Fibroblast of villous mesenchyme (primary cell): Measurements from ENCODE around the gene LRRC4C. TPM values are rescaled to one million over a fixed set of nuclear protein-coding genes. Genes with fewer than 3 reads are reported as not detected.

Experiments used
- DNase-seq: peaks from one replicate; pipeline ENCODE4 v3.0.0-alpha.2; 2010; ENCODE audit warnings: low read depth
- H3K4me3 ChIP-seq: 2 replicates; pipeline ENCODE4 v1.5.1; 2011; ENCODE audit warnings: low read depth, mild to moderate bottlenecking, low read length
- total RNA-seq: library from RNA; depleted of rRNA; stranded (reverse); fragments of >200 nt; gene quantifications from 2 replicates; pipeline ENCODE4 v1.2.3, GENCODE V29; 2012
- TF ChIP-seq, protein P1 (sequence below): IDR thresholded peaks from 2 replicates; pipeline ENCODE4 v1.5.1; 2012; ENCODE audit warnings: low read depth, mild to moderate bottlenecking, low read length; ENCODE audit not compliant: insufficient read depth

Gene LRRC4C
- total RNA-seq, 1 donor, result under 0.01 TPM

DNA sequence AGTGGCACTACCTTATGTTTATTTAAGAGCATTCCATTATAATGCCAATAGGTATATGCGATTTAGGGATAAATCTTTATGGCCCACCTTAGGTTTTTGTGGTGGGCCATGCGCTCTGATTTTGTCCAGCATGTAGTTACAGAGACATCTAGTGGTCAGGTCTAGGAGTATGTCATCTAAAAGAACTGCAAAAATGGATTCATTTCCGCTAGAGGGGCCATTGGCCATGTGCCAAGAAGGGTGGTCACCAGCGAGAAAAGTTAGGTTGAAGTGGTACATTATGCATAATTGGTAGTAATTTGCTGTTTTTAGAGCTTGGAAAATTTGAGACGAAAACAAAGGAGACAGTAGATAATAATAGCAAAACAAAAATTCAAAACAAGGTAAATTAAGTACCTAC, 27.7 kb downstream of the LRRC4C start:
- TF ChIP-seq, protein P1, sequence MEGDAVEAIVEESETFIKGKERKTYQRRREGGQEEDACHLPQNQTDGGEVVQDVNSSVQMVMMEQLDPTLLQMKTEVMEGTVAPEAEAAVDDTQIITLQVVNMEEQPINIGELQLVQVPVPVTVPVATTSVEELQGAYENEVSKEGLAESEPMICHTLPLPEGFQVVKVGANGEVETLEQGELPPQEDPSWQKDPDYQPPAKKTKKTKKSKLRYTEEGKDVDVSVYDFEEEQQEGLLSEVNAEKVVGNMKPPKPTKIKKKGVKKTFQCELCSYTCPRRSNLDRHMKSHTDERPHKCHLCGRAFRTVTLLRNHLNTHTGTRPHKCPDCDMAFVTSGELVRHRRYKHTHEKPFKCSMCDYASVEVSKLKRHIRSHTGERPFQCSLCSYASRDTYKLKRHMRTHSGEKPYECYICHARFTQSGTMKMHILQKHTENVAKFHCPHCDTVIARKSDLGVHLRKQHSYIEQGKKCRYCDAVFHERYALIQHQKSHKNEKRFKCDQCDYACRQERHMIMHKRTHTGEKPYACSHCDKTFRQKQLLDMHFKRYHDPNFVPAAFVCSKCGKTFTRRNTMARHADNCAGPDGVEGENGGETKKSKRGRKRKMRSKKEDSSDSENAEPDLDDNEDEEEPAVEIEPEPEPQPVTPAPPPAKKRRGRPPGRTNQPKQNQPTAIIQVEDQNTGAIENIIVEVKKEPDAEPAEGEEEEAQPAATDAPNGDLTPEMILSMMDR, result no peak
- no peak overlapping the region for H3K4me3 ChIP-seq
- no peak for DNase-seq

DNA sequence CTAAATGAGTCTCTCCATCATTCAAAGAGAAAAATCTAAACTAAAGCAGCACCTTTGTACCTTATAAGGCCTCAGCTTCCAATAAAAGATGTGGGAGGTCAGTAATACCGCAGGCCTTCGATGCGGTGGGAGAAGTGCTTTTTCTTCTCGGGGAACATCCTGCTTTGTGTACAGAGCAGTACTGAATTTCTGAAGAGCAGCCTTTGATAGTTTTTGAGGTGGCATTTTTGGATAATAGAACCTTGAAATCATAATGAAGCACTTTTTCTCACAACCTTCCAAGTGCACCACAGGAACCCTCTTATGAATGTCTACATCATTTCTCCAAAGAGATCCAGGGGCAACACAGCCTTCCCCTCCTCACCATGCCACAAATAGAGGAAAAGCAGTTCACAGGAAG, 39.6 kb downstream of the LRRC4C start:
- no peak for DNase-seq
- no peak overlapping the region for H3K4me3 ChIP-seq
- TF ChIP-seq, protein P1, result no peak

DNA sequence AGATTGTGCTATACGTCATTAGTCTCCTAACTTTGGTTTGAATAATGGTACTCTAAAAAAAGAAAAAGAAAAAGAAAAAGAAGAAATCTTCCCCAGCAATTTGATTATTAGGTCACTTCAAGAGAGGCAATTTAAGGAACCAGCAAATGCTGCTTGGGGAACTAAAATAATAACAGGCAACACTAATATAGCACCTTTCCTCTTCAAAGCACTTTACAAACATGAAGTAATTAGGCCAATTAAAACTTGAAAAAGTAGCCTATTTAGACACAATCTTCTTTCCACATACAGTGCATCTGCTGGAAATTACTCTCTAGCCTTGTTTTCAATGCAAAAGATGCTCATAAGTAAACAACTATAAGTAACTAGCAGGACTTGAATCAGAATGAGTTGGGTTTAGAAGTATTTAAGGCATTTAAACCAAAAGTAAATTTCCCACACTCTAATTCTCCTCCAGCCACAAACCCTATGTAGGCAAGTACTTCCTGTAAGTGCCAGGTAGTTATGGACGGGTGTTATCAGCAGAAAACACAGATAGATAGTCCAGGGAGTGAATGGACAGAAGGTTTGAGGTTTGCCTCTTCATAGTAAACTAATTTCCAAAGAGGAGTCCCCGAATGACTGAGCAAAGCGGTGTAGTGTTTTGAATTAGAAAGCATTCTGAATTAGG, 44.5 kb downstream of the LRRC4C start:
- no peak overlapping the region for H3K4me3 ChIP-seq
- TF ChIP-seq, protein P1, result no peak
- no peak for DNase-seq

DNA sequence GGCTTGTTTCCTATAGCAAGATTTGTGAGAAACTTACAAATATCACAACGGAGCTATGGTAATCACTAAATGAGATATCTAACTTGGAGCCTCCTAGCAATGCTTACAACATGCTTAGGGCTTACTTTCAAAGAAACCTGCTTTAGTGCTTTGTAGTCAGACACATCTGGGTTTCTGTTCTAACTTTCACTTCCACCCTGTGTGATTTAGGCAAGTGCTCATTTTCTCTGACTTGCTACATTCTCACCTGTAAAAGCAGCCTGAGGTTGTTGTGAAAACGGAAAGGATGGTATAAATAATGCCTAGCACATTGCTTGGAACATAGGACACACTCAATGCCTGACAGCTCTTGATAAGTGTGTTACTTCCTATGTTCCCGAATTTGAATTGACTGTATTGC, 45.6 kb downstream of the LRRC4C start:
- TF ChIP-seq, protein P1, result no peak
- no peak for DNase-seq
- no peak overlapping the region for H3K4me3 ChIP-seq

DNA sequence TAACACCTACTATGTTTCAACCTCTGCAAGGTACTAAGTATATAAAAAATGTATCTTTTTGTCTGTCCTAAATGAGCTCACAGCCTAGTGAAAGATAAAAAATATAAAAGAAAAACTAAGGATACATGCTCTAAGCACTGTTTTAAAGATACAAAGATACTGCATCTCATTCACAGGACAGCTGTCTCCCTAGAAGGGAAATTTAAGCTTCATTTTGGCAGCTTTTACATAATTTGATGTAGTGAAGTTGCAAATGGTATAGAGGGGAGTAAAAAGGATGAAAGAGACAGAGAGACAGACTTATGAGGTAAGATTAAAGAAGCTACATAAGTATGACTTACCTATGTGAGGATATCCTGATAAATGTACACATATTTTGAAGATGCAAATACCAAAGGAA, 53.6 kb downstream of the LRRC4C start:
- no peak for DNase-seq
- H3K4me3 ChIP-seq, result no peak overlapping the region
- TF ChIP-seq, protein P1, result no peak

DNA sequence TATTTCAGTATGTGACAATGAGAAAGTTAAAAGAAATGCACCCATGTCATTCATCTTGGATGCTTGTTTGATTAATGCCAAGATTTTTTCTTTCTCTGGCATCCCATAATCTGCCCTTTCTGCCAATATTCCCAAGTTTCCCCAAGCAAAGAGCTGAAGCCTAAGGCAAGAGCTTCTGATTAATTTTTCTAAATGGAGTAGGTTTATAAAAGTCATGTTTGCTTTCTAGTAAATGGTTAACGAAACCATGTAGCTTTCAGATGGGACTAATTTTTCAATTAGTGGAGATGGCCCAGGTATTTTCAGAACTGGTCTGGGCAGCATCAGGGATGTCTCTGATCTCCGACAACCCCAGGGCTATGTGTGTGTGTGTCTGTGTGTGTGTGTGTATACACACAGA, 55.3 kb downstream of the LRRC4C start:
- DNase-seq, result no peak
- TF ChIP-seq, protein P1, result no peak
- no peak overlapping the region for H3K4me3 ChIP-seq

DNA sequence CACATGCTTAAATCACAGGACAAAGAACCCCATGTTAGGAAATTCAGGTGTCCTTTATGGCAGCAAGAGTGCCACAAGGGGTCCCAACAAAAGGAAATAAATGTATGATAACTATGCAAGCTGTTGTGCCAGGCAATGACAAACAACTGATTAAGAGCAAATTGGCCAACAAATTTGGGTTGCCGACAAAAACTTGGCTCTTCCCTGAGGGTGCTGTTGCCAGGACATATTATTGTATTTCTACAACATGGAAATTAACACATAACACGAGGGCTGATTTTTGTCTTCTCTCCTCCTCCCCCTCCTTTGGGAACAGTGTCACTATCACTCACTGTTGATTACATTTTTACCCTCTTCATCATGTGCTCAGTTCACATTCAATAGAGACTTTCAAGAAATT, 56.0 kb downstream of the LRRC4C start:
- no peak for DNase-seq
- no peak overlapping the region for H3K4me3 ChIP-seq
- TF ChIP-seq, protein P1, result no peak
